DMS 273 treated with DMSO at 0.1 percent for 48 hours (cell line): ENCODE data around the gene ASIC4.
A peak's percentile ranks its signal among the peaks of the same experiment; 100 is the strongest.

Experiments used
- DNase-seq: peaks from one replicate; lab custom pipeline; 2025; lab: John Stamatoyannopoulos, UW

Gene ASIC4

DNA sequence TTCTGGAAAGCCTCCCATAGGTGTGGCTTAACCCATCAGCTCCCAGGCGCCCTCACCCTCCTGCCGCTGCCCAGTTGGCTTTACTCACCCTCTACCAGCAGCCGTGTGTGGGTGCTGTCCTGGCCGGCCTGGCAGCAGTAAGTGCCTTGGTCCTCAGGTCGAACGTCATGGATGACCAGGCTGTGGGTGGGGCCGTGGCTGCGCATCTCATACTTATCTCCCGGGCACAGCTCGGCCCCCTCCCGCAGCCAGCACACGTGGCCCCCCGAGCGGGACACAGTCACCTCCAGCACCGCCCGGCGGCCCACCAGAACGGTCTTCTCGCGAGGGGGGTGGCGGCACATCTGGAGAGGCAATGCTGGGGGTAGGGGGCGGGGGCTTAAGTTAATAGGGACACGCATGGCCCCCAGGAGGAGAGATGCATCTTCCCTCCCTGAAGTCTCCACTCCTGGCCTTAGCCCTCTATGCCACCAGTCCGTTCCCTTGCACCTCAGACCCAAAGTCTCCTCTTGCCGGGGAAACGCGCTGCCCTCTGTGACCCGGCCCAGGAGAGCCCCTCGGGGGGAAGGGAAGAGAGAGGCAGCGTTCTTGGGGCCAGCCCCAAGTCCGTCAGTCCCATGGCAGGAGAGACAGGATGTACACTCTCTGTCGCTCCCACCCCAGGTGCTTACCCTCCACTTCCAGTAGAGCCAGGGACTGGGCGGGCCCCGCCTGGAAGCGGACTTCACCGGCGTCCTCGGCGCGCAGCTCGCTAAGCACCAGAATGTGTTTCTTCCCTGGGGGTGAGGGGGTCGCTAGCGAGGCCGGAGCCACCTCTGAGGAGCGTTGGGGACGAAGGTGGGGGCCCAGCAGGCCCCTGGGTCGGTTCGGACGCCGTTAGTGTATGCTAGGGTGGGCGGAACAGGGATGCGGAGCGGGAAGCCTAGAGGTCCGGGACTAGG lies 37.4 kb downstream of the ASIC4 start:
- DNase-seq = no peak

DNA sequence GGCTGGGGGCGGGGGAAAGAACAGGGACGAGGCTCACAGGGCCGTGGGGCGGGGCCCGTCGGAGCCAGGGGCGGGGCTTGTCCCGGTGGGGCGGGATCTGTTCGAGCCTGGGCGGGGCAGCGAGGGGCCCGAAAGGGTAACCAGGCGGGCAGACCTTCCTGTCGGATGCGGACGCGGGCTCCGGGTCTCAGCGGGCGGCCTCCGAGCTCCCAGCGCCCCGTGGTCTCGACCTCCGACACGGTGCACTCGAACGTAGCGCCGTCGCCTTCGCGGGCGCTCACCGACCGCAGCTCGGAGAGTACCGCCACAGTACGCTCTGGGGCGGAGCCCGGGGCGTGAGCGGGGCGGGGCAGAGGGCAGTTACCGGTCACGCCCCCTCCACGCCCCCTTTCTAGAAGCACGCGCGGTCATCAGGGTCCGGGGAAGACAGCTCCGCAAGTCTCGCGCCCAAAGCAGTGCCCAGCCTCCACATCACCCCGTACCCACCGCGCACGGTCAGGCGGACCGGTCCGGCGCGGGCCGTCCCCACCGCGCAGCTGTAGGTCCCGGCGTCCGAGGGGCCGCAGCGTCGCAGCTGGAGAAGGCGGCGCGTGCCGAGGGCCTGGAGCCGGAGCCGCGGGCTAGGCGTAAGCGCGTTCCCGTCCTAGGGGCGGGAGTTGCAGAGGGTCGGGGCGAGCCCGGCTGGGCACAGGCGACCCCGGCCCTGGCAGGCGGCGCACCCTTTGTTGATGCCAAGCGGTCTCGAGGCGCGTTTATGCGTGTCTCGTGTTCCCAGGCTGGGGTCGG lies 38.3 kb downstream of the ASIC4 start:
- peak; percentile 65 for DNase-seq

DNA sequence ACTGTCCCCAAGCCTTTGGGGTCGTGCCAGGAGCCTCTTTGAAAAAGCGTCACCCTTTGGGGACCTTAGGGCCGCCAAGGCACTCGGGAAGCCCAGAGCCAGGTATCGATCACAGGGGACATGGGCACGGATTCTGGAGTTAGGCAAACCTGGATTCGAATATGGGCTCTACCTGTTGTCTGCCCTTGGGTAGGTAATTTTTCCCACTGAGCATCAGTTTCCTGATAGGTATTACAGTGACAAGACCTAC lies 38.8 kb downstream of the ASIC4 start:
- no peak for DNase-seq

DNA sequence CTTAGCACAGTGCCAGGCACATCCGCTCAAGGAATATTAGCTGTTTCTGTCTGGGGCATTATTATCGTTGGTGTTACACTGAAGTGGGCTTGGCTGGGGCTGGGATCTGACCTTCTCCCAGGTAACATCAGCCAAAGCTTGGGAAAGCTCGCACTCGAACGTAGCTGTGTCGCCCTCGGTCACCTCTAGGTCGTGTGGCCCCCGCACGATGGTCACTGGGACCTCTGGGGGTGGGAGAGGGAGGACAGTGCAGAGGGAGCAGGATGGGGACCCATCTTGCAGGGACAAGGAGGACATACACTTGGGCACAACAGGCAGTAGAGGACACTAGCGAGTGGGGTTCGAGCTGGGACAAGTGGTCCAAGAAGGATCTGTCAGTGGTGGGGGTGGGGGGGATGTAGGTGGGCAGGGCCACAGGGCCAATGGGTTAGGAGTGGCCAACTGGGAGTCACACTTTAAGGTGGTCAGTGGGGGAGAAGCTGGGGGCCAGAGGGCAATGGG lies 39.2 kb downstream of the ASIC4 start:
- DNase-seq = no peak

DNA sequence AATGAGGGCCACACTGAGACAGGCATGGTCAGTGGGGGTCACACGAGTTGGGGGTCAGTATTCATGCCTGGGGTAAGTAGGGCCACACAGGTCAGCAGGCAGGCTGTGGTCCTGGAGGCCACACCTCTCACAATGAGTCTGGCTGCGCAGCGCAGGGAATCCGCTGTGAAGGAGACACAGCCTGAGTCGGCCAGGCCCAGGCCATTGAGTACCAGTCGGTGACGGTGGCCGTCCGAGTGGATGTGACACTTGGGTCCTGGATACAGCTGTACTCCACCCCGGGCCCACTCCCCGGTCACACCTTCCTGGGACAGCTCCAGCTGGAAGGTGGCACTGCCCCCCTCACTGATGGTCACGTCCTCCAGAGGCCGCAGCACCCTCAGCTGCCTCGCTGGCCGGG lies 40.1 kb downstream of the ASIC4 start:
- no peak for DNase-seq

DNA sequence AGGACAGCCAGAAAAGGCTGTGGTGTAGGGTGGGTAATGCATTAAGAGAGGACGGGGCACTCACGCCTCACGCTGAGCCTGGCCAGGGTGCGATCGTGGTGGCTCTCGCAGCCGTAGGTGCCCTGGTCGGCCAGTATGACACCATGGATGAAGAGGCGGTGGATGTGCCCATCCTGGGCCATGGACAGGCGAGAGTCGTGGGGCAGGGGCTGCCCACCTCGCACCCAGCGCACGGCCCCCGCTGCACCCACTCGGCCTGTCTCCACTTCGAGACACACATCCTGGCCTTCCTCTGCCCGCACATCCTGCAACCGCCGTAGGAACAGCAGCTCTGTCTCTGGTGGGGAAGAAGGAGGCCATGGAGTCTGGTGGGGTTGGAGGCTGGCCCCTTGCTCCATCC lies 41.7 kb downstream of the ASIC4 start:
- no peak for DNase-seq

DNA sequence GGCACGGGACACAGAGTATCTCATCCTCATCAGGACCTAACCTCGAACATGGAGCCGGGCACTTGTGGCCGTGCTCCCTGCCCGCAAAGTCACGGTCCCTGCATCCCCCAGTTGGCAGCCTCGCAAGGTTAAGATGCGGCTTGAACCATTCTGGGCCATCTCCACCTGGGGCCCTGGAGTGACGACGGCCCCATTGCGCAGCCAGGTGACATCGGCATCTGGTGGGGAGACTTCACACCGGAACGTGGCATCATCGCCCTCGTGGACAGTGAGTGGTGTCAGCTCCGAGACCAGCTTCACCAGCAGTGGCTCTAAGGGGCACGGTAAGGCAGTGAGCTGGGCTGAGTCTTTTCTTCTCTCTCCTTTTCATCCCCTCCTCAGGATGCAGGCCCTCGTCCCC lies 42.1 kb downstream of the ASIC4 start:
- DNase-seq = no peak

DNA sequence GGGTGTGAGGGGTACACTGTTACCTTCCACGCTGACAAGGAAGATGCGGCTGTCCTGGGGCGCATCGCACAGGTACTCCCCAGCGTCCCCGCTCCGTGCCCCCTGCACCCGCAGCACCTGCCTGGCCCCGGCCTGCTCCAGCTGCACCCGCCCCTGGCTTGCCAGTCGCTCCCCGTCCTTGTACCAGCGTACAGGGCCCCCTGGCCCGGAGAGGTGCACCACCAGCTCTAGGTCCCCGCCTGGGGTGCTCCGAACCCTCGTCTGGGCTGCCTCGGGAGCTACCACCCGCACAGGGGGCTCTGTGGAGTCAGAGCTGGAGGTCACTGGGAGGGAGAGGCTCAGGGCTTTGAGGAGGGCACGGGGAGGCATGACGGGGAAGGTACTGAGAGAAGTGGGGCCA lies 43.0 kb downstream of the ASIC4 start:
- no peak for DNase-seq

DNA sequence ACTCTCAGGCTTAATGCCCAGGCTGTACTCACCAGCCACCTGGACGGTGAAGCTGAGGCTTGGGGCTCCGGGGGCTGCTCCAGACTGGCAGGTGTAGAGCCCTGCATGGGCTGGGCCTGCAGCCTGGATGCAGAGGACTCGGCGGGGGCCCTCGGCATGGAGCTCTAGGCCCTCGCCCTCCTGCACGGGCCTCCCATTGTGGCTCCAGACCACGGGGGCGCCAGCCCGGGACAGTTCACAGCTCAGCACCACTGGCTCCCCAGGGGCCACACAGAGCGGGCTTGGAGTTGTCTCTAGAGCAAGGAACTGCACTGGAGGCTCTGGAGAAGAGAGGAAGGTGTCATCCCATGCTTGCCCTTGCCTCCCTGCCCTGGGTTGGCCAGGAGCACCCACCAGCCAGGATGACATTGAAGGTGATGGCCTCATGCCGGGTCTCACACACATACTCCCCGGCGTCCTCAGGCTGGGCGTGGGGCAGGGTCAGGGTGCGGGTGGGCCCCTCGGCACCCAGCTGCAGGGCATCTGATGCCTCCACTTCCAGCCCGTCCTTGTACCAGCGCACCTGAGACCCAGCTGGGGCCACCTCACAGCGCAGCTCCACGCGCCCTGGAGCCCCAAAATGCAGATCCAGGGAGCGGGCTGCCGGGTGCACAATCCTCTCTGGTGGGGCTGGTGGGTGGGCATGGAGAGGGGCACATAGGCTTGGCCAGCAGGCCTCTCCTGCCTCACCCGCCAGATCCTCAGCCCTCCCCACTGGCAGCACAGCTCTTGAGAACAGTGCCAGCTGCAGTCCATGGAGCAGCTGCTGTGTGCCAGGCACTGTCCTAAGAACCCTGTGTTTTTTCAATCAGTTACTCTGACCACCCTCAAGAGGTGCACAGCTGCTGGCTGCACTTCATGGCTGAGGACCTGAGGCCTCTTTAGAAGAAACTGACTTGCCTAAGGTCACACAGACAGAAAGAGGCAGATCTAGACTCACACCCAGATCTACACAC lies 43.8 kb downstream of the ASIC4 start:
- DNase-seq = no peak

DNA sequence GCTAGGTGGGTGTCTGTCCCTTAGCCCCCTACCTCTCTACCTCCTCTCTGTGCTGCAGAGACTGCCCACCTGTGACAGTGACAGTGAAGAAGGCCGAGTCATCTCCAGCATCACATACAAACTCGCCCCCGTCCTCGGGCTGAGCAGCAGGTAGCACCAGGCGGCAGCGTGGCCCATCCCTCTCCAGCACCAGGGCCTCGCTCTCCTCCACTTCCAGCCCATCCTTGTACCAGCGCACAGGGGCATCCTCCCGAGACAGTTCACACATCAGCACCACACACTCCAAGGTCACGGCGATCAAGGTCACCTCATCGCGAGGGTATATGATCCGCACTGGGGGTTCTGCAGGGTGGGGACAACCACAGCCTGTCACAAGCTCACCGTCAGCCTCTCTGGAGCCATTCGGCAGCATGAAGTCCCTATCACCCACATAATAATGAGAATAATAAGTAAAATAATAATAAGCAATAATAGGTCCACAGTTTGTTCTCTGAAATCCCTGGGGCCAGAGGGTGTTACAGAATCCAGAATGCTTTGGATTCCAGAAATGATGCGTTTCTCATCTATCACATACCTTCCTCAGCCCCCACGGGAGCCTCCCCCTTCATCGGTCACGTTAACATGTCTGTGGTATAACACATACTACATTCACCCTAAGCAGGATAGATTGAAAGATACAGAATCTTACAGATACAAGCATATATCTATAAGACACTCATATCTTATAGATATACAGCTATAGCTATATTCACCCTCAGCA lies 45.1 kb downstream of the ASIC4 start:
- DNase-seq = no peak

DNA sequence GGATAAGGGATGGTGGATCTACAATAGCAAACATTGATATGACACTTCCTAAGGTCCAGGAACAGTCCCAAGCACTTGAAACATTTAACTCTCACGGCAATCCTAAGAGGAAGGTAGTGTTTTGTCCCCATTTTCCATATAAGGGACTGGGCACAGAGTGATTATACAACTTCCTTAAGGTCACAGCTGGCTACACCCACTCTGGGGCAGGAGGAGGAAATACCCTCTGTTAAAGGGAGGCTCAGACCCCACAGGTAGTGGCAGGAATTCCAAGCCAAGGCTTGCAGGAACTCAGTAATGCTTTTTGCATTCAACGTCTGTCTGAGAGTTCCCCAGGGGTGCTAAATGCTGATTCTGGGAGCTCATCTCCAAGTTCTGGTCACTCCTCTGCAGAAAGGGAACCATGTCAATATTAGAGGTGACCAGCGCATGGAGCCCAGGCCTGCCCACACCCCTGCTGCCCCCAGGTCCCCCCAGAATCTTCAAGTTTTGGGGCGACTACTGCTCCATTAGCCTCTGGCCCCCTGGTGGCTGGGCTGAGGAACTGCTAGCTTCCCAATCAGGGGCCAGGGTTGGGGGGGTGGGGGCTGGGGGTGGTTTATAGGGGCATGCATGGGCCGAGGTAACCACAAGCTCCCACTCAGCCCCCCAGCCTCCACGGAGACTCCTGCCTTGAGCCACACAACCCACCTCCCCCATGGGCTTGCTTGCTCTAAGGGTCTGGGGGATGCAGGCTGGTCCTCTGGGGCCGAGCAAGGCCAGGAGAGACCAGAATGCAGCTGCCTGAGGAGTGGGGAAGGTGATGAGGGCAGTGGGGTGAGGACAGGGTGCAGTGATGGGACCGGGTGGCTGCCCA lies 46.0 kb downstream of the ASIC4 start:
- no peak for DNase-seq

DNA sequence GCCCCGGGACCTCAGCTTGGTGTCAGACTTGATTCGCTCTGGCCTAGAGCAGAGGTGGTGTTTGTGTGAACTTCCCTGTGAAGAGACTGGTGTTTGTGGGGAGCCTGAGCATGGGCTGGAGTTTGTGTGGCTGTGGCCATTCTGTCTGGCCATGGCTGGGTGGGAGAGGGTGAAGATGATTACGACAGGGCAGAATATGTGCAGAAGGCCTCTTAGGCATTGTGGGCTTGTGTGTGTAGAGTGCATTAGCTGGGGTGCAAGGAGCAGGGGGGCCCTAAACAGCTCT lies 46.6 kb downstream of the ASIC4 start:
- no peak for DNase-seq

DNA sequence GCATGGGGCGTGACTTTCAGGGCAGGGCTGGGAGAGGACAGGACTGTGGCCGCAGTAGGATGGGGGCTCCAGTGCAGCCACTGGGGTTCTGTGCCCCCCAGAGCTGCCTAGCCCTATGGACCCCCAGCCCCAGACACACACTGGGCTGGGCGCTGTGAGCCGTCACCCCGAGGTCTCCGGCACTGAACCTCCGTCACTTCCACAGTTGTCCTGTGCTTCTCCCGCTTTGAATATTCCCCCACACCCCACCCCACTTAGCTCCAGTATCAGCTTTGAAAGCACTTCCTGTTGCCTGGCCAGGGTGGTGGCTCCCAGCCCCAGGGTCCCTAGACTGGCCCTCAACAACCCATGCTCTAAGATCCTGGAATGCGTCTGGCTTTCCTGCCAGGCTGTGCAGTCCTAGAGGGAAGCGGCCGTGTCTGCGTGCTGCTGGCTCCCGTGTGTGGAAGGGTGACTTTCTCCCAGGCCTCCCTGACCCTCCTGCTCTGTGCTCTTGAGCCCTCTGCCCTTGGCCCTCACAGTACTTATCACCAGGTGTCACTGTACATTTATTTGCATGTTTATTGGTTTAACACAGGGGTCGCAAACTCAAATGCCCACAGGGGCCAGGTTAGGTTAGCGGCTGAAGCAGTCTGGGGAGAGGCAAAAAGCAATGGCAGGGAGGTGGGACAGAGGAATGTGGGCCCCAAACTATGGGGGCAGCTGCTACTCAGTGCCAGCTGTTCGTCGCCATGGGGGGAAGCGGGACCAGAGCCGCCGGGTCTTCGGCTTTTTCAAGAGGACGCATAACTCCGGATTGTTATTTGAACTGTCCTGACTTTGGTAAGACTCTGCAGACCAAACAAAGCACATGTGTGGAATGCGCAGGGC lies 47.1 kb downstream of the ASIC4 start:
- no peak for DNase-seq

DNA sequence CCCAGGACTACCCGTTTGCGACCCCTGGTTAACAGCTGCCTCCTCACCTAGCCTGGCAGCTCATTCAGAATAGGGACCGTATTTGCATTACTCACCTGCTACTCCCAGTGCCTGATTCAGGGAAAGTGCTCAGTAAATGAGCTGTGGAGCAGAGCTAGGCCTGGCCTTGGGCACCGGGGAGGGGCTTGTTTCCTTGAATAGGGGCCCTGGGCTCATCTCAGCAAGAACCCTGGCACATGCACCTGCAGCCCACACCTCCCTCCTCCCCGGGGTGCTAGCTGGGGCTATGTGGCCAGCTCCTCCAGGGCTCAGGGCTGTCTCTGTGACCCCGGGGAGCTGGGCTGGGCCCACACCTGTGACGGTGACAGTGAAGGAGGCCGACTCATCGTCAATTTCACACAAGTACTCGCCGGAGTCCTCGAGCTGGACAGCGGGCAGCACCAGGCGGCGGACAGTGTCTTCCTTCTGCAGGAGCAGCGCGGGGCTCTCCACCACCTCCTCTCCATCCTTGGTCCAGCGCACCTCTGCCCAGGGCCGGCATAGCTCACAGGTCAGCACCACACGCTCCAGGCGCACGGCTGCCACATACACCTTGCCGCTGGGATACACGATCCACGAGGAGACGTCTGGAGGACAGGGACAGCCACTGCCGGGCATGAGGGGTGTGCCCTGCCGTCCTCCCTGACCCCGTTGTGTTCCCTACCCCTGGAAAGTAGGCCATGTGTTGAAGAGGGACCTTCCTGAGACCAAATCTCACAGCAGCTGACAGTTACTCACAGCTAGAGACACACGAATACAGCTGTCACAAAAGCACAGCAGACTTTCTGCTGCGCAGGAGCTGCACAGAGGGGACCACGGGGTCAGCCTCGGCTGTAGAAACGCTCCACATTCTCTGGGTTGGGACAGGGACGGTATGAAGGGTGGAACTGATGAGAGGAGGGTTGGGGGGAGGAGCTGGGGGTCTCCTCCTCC lies 48.1 kb downstream of the ASIC4 start:
- no peak for DNase-seq

DNA sequence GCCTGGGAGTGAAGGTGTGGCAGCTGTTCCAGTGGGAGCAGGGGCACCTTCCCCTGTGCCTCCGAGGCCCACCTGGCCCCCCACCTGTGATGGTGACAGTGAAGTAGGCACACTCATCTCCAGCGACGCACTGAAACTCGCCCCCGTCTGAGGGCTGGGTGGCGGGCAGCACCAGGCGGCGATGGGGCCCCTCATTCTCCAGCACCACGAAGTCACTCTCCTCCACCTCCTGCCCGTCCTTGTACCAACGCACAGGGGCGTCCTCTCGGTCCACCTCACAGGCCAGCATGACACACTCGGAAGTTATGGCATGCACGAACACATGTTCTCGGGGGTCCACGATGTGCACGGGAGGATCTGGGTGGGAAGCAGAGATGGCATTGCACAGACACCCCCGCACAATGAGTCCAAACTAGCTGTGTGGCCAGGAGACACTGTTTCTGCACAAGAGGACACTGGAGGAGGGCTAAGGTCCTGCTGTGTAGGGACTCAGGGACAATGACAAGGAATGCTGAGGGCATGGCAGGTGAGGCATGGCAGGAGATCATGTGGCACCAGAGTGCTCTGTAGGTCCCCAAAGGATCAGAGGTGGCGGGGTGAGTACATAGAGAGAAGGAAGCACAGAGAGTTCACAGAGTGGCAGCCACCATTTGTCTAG lies 49.1 kb downstream of the ASIC4 start:
- no peak for DNase-seq

DNA sequence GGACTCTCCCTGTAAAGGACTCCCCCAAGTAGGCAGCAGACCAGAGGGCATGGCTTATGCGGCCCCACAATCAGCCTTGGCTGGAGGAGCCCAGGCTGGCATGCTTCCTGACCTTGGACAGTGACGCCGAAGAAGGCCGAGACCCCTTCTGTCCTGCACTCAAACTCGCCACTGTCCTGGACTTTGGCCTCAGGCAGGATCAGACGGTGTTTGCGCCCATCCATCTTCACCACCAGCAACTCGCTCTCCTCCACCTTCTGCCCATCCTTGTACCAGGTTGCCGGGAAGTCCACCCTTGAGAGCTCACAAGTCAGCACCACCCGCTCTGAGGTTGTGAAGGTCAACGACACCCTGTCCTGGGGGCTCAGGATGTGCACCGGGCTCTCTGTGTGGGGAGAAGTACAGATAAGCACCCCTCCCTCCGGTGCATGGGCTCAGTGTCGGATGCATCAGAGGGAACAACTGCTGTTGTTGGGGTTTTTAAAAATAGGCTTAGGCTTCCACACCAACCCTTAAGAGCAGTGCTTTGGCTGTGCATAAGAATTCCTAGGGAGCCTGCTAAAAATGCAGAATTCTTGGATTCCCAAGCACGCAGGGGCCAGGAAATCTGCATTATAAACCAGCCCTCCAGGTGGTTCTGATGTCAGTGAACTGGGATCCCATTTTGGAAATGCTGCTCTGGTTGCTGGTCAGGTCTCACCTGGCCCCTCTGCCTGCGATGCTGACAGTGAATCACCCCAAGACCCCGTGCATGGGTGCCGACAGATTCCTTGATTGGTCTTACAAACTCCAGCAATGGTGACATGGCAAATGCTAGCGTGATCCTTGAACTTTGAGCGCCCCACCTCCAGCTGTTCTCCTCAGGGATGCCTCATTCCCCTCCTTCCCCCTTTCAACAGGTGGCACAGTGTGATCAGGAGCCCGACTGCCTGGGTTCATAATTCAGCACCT lies 51.1 kb downstream of the ASIC4 start:
- no peak for DNase-seq

DNA sequence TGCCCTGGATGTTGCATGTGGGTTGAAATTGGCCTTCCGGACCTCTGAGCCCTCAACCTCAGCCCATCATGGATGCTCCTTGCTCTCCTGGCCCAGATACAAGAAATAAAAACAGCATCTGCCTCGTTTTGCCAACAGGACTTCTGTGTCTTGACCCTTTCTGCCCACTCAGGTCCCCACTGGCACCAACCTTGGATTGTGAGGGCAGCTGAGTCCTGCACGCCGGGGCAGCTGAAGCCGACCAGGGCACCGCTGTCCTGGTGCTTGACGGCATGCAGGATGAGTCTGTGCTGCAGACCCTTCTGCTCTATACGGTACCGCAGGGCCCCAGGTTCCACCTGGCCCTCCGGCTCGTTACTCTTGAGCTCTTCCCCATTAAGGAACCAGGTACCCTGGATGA lies 52.4 kb downstream of the ASIC4 start:
- DNase-seq = no peak
